Lower leg skin (tissue), 3 donors: ENCODE results near the gene LRP1B.

ENCODE experiments used
- POLR2A ChIP-seq, 2 donors: fragments of 450-650 bp; IDR thresholded peaks; one replicate each; pipeline ENCODE4 v1.6.1; 2016 to 2017; ENCODE audit warnings: antibody characterized with exemption in 2 of 2, mild to moderate bottlenecking in 1 of 2, moderate library complexity in 1 of 2
- TF ChIP-seq, protein P1 (sequence below), 3 donors: fragments of 450-650 bp; IDR thresholded peaks; one replicate each; pipeline ENCODE4 v1.5.1; 2016; ENCODE audit warnings: antibody characterized with exemption in 3 of 3, mild to moderate bottlenecking in 3 of 3, moderate library complexity in 2 of 3

DNA sequence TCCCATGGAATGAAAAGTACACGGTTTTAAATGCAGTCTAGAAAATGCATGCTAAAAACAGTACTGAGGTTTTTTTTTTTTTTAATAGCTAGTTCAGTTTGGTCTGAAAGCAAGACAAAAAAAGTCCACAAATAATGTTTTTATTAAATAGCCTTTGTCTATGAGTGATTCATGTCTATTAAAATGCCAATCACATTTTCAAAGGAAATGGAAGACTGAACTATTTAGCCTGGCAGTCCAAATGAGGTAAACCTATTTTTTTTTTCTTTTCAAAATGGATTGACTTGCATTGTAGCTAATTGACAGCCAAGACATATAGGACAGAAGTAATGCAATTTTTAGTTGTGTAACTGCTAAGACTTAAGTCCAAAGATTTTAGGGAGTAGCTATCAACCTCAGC lies 90.3 kb downstream of the LRP1B start:
- TF ChIP-seq, protein P1, sequence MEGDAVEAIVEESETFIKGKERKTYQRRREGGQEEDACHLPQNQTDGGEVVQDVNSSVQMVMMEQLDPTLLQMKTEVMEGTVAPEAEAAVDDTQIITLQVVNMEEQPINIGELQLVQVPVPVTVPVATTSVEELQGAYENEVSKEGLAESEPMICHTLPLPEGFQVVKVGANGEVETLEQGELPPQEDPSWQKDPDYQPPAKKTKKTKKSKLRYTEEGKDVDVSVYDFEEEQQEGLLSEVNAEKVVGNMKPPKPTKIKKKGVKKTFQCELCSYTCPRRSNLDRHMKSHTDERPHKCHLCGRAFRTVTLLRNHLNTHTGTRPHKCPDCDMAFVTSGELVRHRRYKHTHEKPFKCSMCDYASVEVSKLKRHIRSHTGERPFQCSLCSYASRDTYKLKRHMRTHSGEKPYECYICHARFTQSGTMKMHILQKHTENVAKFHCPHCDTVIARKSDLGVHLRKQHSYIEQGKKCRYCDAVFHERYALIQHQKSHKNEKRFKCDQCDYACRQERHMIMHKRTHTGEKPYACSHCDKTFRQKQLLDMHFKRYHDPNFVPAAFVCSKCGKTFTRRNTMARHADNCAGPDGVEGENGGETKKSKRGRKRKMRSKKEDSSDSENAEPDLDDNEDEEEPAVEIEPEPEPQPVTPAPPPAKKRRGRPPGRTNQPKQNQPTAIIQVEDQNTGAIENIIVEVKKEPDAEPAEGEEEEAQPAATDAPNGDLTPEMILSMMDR (IDR thresholded peaks at IDR 0.05): no peak
- TF ChIP-seq POLR2A (IDR thresholded peaks at IDR 0.05): no peak
